IPS DF 6.9 (cell line): ENCODE data around the gene GFER.

Experiments
- DNase-seq: peaks from one replicate; pipeline ENCODE4 v3.0.0-alpha.2; 2013; ENCODE audit warnings: low read depth, low spot score
- H3K27ac ChIP-seq: one replicate; pipeline ENCODE4 v1.5.1; 2013; ENCODE audit warnings: low read length, control low read depth
- H3K27me3 ChIP-seq: 2 replicates; pipeline ENCODE4 v1.6.1; 2013; ENCODE audit warnings: mild to moderate bottlenecking, low read length; ENCODE audit not compliant: control insufficient read depth, insufficient read depth
- H3K36me3 ChIP-seq: 2 replicates; pipeline ENCODE4 v1.6.1; 2013; ENCODE audit warnings: low read length; ENCODE audit not compliant: control insufficient read depth, insufficient read depth
- H3K4me1 ChIP-seq: 2 replicates; pipeline ENCODE4 v1.6.1; 2013; ENCODE audit warnings: low read length; ENCODE audit not compliant: control insufficient read depth, insufficient read depth
- H3K4me3 ChIP-seq: 2 replicates; pipeline ENCODE4 v1.5.1; 2013; ENCODE audit warnings: mild to moderate bottlenecking, low read length
- H3K9me3 ChIP-seq: 2 replicates; pipeline ENCODE4 v1.6.1; 2013; ENCODE audit warnings: low read length, inconsistent platforms; ENCODE audit not compliant: control insufficient read depth, insufficient read depth
- WGBS: extraction: QIAGEN DNeasy Blood & Tissue Kit; methylation state at CpG from one replicate; pipeline ENCODE4 v1.1.7; 2013; ENCODE audit warnings: mixed read lengths, missing lambda C conversion rate; ENCODE audit not compliant: insufficient read length, insufficient coverage; 5-methylcytosine and 5-hydroxymethylcytosine counted together

The GFER gene

GRCh38 chr16:2036200-2036966, 52.4 kb downstream of the GFER start:
- H3K27ac ChIP-seq: no peak overlapping the region
- WGBS: no CpG with 5 or more reads among the region's 47 CpGs
- H3K4me3 ChIP-seq: no peak overlapping the region
- 0 out of 2 replicates have a peak, but pooled peaks cover 2% of the 10 kb centered on the region for H3K4me1 ChIP-seq
- DNase-seq: no peak
- H3K9me3 ChIP-seq: no peaks in the 10 kb centered on the region
- no peaks in the 10 kb centered on the region for H3K27me3 ChIP-seq
- no peaks in the 10 kb centered on the region; the same call in 1 of the 2 replicates for H3K36me3 ChIP-seq

- no peaks in the 10 kb centered on the region for H3K9me3 ChIP-seq
- H3K27ac ChIP-seq: no peak overlapping the region
- no CpG with 5 or more reads among the region's 15 CpGs for WGBS
- H3K36me3 ChIP-seq: no peaks in the 10 kb centered on the region; the same call in 1 of the 2 replicates
- no peak for DNase-seq
- 0 out of 2 replicates have a peak, but pooled peaks cover 2% of the 10 kb centered on the region for H3K4me1 ChIP-seq
- no peaks in the 10 kb centered on the region for H3K27me3 ChIP-seq
- H3K4me3 ChIP-seq: no peak overlapping the region
These were observed 53.1 kb downstream of the GFER start for GRCh38 chr16:2037115-2037514.
